Measurements from ENCODE around the gene UGT1A4. TPM values are rescaled to one million over a fixed set of nuclear protein-coding genes. Genes with fewer than 3 reads are reported as not detected.
A peak's percentile ranks its signal among the peaks of the same experiment; 100 is the strongest.

The UGT1A4 gene
- total and polyA plus RNA-seq, 2 of the 8 experiments (the other 6 are each of a cell fraction or from before 2014, with no cell fraction given), result not detected

DNA sequence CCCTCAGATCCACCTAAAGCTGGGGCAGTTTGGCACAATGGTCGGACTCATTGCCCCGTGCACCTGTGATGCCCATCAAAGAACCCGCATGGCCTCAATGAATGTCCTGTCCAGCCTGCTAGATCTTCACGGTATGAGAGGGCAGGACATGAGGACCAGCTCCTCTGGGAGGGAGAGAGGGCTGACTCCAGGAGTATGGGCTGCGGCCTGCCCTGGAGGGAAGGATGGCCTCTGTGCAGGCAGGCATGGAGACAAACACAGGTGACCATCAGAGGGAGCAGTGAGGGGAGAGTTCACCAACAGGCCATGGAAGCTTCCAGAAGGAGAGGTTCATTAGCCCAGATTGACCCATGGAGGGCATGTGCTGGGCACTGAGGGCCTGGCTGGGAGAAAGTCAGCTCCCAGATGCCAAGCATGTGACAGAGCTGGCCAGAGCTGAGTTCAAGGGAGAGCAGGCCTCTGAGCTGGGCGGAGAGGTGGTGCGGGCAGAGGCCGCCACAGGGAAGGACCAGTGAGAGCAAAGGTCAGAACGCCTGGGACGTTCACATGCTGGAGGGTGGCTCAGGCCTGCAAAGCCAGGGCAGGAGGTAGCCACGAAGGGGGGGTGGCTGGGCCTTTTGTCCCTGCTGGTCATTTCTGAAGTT, 99.6 kb downstream of the UGT1A4 start:
- Histone ChIP-seq H3K36me3 (ENCODE audit: control insufficient read depth in 2 of 4, insufficient read depth in 4 of 4, low read length in 3 of 4) (no peaks in the 10 kb centered on the region), H2BK12ac (ENCODE audit: low read depth, low read length) (no peak overlapping the region), H3K9ac (replicated peaks in 1 of 4; ENCODE audit: extremely low read depth in 1 of 4, low read depth in 3 of 4, low read length in 3 of 4) (no peak overlapping the region), H3K56ac (replicated peaks; ENCODE audit: insufficient read length, low read depth, low read length) (no peak overlapping the region), H3K14ac (ENCODE audit: insufficient read length) (no peak overlapping the region), H3K27ac (ENCODE audit: low read depth, low read length) (no peak overlapping the region), H2AFZ (ENCODE audit: low read length) (no peak overlapping the region), H4K8ac (ENCODE audit: extremely low read depth, insufficient read depth, low read length) (peak overlapping the region; percentile 2; the same call in 1 of the 2 replicates), H2BK120ac (replicated peaks; ENCODE audit: low read depth, low read length) (no peak overlapping the region), H3K23ac (ENCODE audit: insufficient read length) (no peak overlapping the region), H4K5ac (ENCODE audit: insufficient read length, low read depth, low read length) (no peak overlapping the region), H3K4me3 (ENCODE audit: extremely low read depth in 1 of 4, insufficient read depth in 2 of 4, low read depth in 3 of 4, low read length in 4 of 4) (no peak overlapping the region), H2BK20ac (ENCODE audit: low read length) (no peak overlapping the region), H3K4me1 (replicated peaks in 1 of 4; ENCODE audit: control insufficient read depth in 3 of 4, insufficient read depth in 4 of 4, low read length in 3 of 4) (no peaks in the 10 kb centered on the region), H3K23me2 (ENCODE audit: low read depth, low read length) (no peaks in the 10 kb centered on the region), H3K79me2 (ENCODE audit: control insufficient read depth in 1 of 2, insufficient read depth in 2 of 2, low read length in 2 of 2) (no peaks in the 10 kb centered on the region), H3K4me2 (ENCODE audit: insufficient read depth in 1 of 2, low read depth in 2 of 2, low read length in 2 of 2) (no peak overlapping the region), H2BK15ac (ENCODE audit: low read length) (no peak overlapping the region), H2AK5ac (ENCODE audit: low read depth, low read length) (no peak overlapping the region), H3K27me3 (replicated peaks in 1 of 4; ENCODE audit: control insufficient read depth in 3 of 4, extremely low read depth in 1 of 4, insufficient read depth in 3 of 4, low read length in 3 of 4) (no peaks in the 10 kb centered on the region), H3K9me3 (ENCODE audit: insufficient read depth in 2 of 2, low read depth in 1 of 2, low read length in 1 of 2) (no peaks in the 10 kb centered on the region), H4K91ac (replicated peaks; ENCODE audit: insufficient read length, low read length) (no peak overlapping the region), H2BK5ac (ENCODE audit: low read depth, low read length) (no peak overlapping the region), H3K4ac (replicated peaks; ENCODE audit: insufficient read length, low read depth, low read length) (no peak overlapping the region), H3K79me1 (ENCODE audit: low read depth, low read length) (no peaks in the 10 kb centered on the region), H4K20me1 (replicated peaks in 1 of 2; ENCODE audit: control insufficient read depth in 1 of 2, insufficient read depth in 2 of 2, low read length in 2 of 2) (no peaks in the 10 kb centered on the region), H3K18ac (ENCODE audit: extremely low read depth, low read length) (no peak overlapping the region)
- DNase-seq (ENCODE audit: low read depth in 1 of 2, low spot score in 2 of 2), result no peak
- CTCF ChIA-PET (ENCODE audit: partially characterized antibody), result interaction anchor here (2.6 kb wide), 1 partner anchor 14 kb away, joined by 11 read pairs; no protein-coding TSS in a partner anchor
- TF ChIP-seq CBX8 (IDR thresholded peaks at IDR 0.05; ENCODE audit: borderline replicate concordance, low read depth, low read length), result no peak
- TF ChIP-seq, protein P1, sequence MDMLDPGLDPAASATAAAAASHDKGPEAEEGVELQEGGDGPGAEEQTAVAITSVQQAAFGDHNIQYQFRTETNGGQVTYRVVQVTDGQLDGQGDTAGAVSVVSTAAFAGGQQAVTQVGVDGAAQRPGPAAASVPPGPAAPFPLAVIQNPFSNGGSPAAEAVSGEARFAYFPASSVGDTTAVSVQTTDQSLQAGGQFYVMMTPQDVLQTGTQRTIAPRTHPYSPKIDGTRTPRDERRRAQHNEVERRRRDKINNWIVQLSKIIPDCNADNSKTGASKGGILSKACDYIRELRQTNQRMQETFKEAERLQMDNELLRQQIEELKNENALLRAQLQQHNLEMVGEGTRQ (IDR thresholded peaks at IDR 0.05; ENCODE audit: low read length), result no peak
- TF ChIP-seq JUN (IDR thresholded peaks at IDR 0.05; ENCODE audit: low read depth, low read length), result no peak
- TF ChIP-seq SIX5 (IDR thresholded peaks at IDR 0.05; ENCODE audit: low read depth, low read length), result no peak
- no peak for TF ChIP-seq GTF2F1 (IDR thresholded peaks at IDR 0.05; ENCODE audit: borderline replicate concordance, low read depth, low read length)
- TF ChIP-seq, protein P2, sequence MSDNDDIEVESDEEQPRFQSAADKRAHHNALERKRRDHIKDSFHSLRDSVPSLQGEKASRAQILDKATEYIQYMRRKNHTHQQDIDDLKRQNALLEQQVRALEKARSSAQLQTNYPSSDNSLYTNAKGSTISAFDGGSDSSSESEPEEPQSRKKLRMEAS (IDR thresholded peaks at IDR 0.05), result no peak
- TF ChIP-seq KDM5A (IDR thresholded peaks at IDR 0.05; ENCODE audit: low read length), result no peak
- TF ChIP-seq POU5F1 (IDR thresholded peaks at IDR 0.05; ENCODE audit: low read depth, low read length), result no peak
- no peak for TF ChIP-seq SAP30 (IDR thresholded peaks at IDR 0.05; ENCODE audit: insufficient read depth, insufficient replicate concordance, low read length)
- no peak for TF ChIP-seq MAFK (IDR thresholded peaks at IDR 0.05; ENCODE audit: low read depth, low read length)
- no peak for TF ChIP-seq YY1 (IDR thresholded peaks at IDR 0.05; ENCODE audit: low read depth, low read length)
- WGBS, 2 experiments (ENCODE audit: extremely low coverage in 1 of 2, insufficient coverage in 1 of 2, insufficient read length in 1 of 2, insufficient replicate concordance in 2 of 2, low coverage in 1 of 2, low lambda C conversion rate in 2 of 2, missing lambda C conversion rate in 1 of 2), result 93% methylated on average over 11 of the region's 11 CpGs; no CpG with 5 or more reads in 1 of the 2 experiments
- POLR2A ChIA-PET (ENCODE audit: partially characterized antibody), result no interaction called here
- FAIRE-seq, result no peak
